Mucosa of stomach (tissue), 1 donor: ENCODE results near the gene GSG1L.
"Not testable (repeated sequence)": the region's sequence is repeated elsewhere in the genome, so short reads cannot be mapped to it uniquely, and the experiment has no call there.

Experiments used
- H3K27me3 ChIP-seq: one replicate; pipeline ENCODE4 v1.7.0; 2013; ENCODE audit warnings: mild to moderate bottlenecking, low read length; ENCODE audit not compliant: control insufficient read depth, insufficient read depth
- H3K36me3 ChIP-seq: one replicate; pipeline ENCODE4 v1.7.0; 2013; ENCODE audit warnings: low read length; ENCODE audit not compliant: control insufficient read depth, insufficient read depth
- H3K4me1 ChIP-seq: one replicate; pipeline ENCODE4 v1.7.0; 2013; ENCODE audit warnings: mild to moderate bottlenecking, low read length; ENCODE audit not compliant: control insufficient read depth, insufficient read depth
- H3K4me3 ChIP-seq: one replicate; pipeline ENCODE4 v1.7.0; 2013; ENCODE audit warnings: low read length
- H3K9ac ChIP-seq: one replicate; pipeline ENCODE4 v1.7.0; 2013; ENCODE audit warnings: mild to moderate bottlenecking, low read length, moderate library complexity
- H3K9me3 ChIP-seq: one replicate; pipeline ENCODE4 v1.7.0; 2013; ENCODE audit warnings: mild to moderate bottlenecking, low read length, moderate library complexity; ENCODE audit not compliant: control insufficient read depth
- donor health status: Pancreatic carcinoma.

GSG1L gene

DNA sequence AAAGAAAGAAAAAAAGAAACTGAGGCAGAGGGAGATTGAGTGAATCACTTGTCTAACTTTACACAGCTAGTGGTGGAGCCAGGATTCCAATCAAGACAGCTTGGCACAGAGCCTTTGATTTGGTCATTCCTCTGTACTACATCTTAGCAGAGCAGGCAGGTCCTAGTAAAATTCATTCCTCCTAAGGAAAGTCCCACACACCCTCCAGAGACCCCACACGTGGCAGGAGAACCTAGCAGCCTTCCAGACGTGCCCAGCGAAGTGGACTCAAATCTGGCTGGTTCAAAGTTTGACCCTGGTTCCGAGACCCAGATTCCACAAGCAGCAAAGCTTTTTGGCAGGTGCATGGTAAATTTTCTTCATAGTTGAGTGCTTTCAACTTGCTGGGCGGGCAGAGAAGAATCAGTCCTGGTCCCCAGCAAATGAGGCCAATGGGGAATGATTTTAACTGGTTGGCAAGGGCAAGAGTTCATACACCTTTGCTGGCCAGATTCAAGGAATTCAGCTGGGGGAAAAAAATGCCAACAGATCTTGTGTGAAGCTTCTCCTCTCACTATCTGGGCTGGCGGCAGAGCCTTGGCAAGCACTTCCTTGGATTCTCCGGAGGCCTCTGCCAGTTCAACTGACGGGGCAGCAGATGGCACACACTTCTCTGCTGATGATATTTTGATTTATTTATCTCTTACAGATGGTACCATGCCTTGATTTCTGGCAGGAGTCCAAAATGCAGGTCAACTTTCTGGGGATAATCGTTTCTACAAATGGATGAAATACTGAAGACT, 82.4 kb downstream of the GSG1L start:
- Histone ChIP-seq H3K4me1 (no peaks in the 10 kb centered on the region), H3K9ac (no peak overlapping the region), H3K9me3 (no peaks in the 10 kb centered on the region), H3K4me3 (no peak overlapping the region), H3K36me3 (no peaks in the 10 kb centered on the region), H3K27me3 (no peaks in the 10 kb centered on the region)

DNA sequence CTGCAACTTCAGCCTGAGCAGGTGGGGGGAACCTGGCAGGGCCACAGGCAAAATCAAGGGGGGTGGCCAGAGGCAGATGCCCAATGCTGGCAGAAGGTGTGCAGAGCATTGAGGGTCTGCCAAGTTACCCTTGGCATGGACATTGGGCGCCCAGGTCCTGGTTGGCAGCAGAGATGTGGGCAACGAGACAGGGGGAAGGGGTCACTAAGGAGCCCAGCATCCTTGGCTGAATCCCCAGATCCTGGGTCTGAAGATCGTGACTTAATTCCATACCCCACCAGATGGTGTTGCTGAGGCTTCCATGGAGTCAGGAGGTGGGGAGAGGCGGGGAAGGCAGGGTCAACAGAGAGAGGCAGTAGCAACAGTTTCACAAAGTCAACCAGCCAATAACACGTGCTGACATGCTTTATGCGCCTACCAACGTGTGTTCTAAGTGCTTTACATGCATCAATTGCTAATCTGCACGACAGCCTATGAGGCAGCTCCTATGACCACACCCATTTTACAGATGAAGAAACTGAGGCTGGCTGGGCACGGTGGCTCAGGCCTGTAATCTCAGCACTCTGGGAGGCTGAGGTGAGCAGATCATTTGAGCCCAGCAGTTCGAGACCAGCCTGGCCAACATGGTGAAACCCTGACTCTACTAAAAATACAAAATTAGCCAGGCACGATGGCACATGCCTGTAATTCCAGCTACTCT, 83.3 kb downstream of the GSG1L start:
- Histone ChIP-seq H3K9me3 (no peaks in the 10 kb centered on the region), H3K9ac (no peak overlapping the region), H3K4me1 (no peaks in the 10 kb centered on the region), H3K4me3 (no peak overlapping the region), H3K27me3 (no peaks in the 10 kb centered on the region), H3K36me3 (no peaks in the 10 kb centered on the region)

DNA sequence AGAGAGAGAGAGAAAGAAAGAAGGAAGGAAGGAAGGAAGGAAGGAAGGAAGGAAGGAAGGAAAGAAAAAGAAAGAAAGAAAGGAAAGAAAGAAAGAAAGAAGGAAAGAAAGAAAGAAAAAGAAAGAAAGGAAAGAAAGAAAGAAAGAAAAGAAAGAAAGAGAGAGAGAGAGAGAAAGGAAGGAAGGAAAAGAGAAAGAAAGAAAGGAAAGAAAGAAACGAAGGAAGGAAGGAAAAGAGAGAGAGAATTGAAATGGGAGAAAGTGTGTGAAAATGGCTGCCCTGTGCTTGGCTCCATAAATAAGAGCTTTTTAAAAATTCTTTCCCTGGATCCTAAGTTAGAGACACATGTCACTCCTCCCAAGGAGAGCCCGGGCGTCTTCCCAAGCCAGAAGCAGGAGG, 83.8 kb downstream of the GSG1L start:
- not testable (repeated sequence) for H3K9me3 ChIP-seq, H3K4me1 ChIP-seq, H3K36me3 ChIP-seq, H3K27me3 ChIP-seq, H3K9ac ChIP-seq, H3K4me3 ChIP-seq

DNA sequence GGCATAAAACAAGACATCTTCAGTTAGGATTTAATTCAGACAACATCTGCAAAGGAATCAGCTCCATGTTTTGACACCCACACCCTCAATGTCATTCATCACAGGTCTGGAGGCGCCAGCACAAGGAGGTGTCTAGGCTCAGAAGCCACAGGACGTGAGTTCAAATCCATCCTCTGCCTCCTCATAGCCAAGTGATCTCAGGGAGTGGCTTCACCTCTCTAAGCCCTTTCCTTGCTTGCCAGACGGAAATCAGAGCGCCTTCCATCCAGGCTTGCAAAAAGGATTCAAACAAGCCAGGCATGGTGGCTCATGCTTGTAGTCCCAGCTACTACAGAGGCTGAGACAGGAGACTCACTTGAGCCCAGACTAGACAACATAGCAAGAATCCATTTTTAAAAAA, 84.6 kb downstream of the GSG1L start:
- no peak overlapping the region for H3K4me3 ChIP-seq
- no peak overlapping the region for H3K9ac ChIP-seq
- H3K36me3 ChIP-seq: no peaks in the 10 kb centered on the region
- no peaks in the 10 kb centered on the region for H3K4me1 ChIP-seq
- H3K27me3 ChIP-seq: no peaks in the 10 kb centered on the region
- no peaks in the 10 kb centered on the region for H3K9me3 ChIP-seq

DNA sequence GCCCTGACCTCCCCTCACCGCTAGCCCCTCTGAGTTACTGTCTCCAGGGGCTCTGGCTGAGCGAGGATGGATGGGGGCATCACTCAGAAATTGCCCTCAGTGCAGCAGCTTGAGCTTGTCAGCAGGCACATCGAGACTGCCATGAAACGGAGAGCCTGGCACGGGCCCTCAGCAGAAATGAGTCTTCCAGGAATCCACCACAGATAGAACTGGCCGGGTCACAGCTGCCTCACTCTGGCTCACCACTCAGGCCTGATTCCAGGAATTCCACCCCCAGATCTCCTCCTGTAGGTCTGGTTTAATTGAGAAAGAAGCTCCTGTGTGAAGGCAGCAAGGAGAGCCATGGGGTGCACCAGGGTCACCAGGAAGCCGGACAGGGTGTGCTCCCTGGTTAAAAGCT, 85.5 kb downstream of the GSG1L start:
- Histone ChIP-seq H3K4me1 (no peaks in the 10 kb centered on the region), H3K9ac (no peak overlapping the region), H3K36me3 (no peaks in the 10 kb centered on the region), H3K4me3 (no peak overlapping the region), H3K27me3 (no peaks in the 10 kb centered on the region), H3K9me3 (no peaks in the 10 kb centered on the region)

DNA sequence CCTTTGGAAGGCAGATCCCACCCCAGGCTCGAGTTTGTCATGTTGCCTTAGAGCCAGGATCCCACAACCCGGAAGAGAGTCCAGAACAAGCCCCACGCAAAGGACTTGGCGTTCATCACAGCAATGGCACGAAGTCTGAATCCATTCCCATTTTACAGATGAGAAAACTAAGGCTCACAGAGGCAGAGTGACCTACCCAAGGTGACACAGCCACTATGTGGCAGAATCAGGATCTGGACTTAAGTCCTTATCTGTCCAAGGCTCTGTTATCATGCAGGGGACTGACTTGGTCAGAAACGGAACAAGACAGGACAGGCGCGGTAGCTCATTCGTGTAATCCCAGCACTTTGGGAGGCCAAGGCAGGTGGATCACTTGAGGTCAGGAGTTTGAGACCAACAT, 86.5 kb downstream of the GSG1L start:
- Histone ChIP-seq H3K9ac (no peak overlapping the region), H3K36me3 (no peaks in the 10 kb centered on the region), H3K4me1 (no peaks in the 10 kb centered on the region), H3K27me3 (no peaks in the 10 kb centered on the region), H3K9me3 (no peaks in the 10 kb centered on the region), H3K4me3 (no peak overlapping the region)

DNA sequence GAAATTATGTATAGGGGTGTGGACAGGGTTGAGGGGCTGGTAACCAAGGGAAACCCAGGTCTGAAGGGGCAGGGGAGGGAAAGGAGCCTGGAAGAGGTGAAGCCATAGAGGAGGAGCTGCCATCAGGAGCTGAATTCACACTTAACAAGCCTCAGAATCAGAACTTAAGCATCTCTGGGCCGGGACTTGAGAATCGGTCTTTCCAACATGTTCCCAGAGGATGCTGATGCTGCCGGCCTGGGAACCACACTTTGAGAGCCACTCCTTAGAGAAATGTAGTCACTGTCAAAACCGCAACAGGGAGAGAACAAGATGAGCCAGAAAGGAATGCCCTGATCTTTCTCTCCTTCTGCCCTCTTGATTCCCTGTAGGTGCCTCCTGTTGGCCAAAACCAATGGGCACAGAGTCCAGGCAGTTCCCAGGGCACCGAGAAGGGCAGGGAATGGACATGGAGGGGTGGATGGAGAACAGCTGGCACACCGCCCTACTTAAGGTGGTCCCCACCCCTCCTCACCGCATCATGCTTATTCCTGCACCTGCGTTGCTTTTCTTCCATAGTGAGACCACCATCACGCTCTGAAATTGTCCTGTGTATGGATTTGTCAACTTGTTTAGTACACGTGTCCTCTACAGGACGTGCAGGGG, 88.5 kb downstream of the GSG1L start:
- no peaks in the 10 kb centered on the region for H3K36me3 ChIP-seq
- H3K9ac ChIP-seq: no peak overlapping the region
- no peaks in the 10 kb centered on the region for H3K9me3 ChIP-seq
- no peaks in the 10 kb centered on the region for H3K27me3 ChIP-seq
- H3K4me1 ChIP-seq: no peaks in the 10 kb centered on the region
- H3K4me3 ChIP-seq: no peak overlapping the region

DNA sequence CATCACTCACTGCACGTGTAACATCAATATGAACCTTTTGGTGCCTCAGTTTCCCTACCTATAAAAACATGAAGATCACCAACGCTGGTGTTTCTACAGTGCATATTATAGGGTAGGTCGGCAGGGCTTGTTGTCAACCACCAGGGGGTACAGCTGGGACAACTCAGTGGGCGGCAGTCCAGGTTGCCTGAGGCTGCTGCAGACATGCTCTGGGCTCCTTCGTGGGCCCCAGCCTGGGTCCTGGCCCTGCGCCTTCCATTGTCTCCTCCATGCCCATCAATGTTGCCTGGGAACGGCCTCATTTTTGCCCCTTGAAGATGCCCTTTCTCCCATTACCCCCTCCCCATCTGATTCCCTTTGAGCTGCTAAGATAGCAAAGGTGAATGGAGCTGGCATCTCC, 89.8 kb downstream of the GSG1L start:
- H3K4me3 ChIP-seq: no peak overlapping the region
- no peaks in the 10 kb centered on the region for H3K4me1 ChIP-seq
- H3K9ac ChIP-seq: no peak overlapping the region
- H3K9me3 ChIP-seq: no peaks in the 10 kb centered on the region
- no peaks in the 10 kb centered on the region for H3K36me3 ChIP-seq
- H3K27me3 ChIP-seq: no peaks in the 10 kb centered on the region

DNA sequence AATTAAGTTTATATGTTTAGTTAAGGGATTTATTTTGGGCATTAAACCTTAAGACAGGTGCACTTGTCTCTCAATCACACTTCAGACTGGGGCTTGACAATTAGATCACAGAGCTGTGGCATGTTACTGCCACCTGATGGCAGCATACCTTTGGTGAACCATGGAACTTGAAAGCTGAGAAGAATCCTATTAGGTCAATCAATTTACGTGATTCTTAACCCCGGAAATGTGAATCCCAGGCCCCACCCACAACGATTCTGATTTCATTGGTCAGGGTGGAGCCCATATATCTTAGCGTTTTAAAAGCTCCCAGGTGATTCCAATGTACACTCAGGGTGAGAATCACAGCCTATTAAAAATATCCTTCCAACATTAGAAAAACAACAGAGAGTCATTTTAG, 91.0 kb downstream of the GSG1L start:
- Histone ChIP-seq H3K9me3 (no peaks in the 10 kb centered on the region), H3K36me3 (no peaks in the 10 kb centered on the region), H3K9ac (no peak overlapping the region), H3K4me3 (no peak overlapping the region), H3K27me3 (no peaks in the 10 kb centered on the region), H3K4me1 (no peaks in the 10 kb centered on the region)

DNA sequence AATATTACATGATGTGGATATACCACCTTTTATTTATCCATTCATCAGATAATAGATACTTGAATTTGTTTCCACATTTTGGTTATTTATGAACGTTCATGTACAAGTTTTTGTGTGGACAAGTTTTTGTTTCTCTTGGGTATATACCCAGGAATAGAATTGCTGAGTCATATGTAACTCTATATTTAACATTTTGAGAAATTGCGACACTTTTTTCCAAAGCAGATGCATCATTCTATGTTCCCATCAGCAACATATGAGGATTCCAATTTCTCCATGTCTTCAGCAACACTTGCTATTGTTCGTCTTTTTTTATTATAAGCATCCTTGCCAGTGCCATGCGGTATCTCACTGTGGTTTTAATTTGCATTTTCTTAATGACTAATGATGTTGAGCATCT, 93.9 kb downstream of the GSG1L start:
- Histone ChIP-seq H3K27me3 (no peaks in the 10 kb centered on the region), H3K4me3 (no peak overlapping the region), H3K4me1 (no peaks in the 10 kb centered on the region), H3K36me3 (no peaks in the 10 kb centered on the region), H3K9me3 (no peaks in the 10 kb centered on the region), H3K9ac (no peak overlapping the region)

DNA sequence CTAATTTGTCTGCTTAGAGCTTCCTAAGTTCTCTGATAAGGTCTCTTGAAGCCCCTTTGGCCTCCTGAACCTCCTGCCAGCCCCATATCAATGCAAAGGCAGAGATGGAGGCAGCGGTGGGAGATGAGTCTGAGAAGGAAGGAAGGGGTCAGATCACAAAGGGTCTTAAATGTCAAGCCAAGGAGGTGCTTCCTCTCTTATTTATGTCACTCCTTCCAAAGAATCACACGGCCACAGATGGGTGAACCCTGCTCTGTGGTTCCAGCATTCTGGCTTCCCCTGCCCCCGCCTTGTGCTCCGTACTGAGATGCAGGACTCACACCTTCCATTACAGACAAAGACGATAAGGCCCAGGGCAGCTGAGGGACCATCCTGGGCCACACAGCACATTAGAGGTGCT, 96.3 kb downstream of the GSG1L start:
- Histone ChIP-seq H3K4me3 (no peak overlapping the region), H3K27me3 (no peaks in the 10 kb centered on the region), H3K4me1 (no peaks in the 10 kb centered on the region), H3K36me3 (no peaks in the 10 kb centered on the region), H3K9ac (no peak overlapping the region), H3K9me3 (no peaks in the 10 kb centered on the region)

DNA sequence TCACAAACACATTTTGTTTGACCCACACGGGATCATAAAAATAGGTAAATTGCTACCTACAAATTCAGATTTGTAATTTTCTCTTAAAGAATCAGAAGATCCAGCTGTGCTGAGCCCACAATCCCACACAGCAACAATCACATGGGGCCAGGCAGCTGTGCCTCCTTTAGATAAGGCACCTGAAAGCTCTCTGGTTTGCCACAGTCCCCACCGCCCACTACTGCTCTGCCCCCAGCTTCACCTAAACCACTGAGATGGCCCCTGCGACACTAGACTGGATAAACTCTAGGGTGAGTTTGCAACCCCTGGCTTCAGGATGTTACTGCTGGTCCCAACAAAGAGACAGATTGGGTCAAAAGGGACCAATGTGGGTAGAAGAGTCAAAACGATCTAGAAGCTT, 96.8 kb downstream of the GSG1L start:
- Histone ChIP-seq H3K9me3 (no peaks in the 10 kb centered on the region), H3K4me3 (no peak overlapping the region), H3K9ac (no peak overlapping the region), H3K36me3 (no peaks in the 10 kb centered on the region), H3K27me3 (no peaks in the 10 kb centered on the region), H3K4me1 (no peaks in the 10 kb centered on the region)
